Choroid plexus epithelial cell (primary cell): Measurements from ENCODE around the gene HOXA3.

ENCODE experiments used
- DNase-seq: peaks from one replicate; pipeline ENCODE4 v3.0.0-alpha.2; 2010; ENCODE audit warnings: low read depth
- H3K4me3 ChIP-seq: 2 replicates; pipeline ENCODE4 v1.5.1; 2011; ENCODE audit warnings: low read depth, mild to moderate bottlenecking, control low read depth, low read length, moderate library complexity
- CTCF ChIP-seq: conservative IDR thresholded peaks from 2 replicates; pipeline ENCODE4 v1.5.1; 2011; ENCODE audit warnings: low read depth, mild to moderate bottlenecking, control low read depth, inconsistent platforms, low read length, moderate library complexity

The HOXA3 gene

GRCh38 chr7:27113991-27114769, 38.2 kb downstream of the HOXA3 start:
- no peak overlapping the region for H3K4me3 ChIP-seq
- no peak for TF ChIP-seq CTCF
- DNase-seq = no peak

- no peak for DNase-seq
- no peak for TF ChIP-seq CTCF
- H3K4me3 ChIP-seq = no peak overlapping the region
Observed at GRCh38 chr7:27112955-27113949, 39.1 kb downstream of the HOXA3 start.

- TF ChIP-seq CTCF = no peak
- no peak for DNase-seq
- H3K4me3 ChIP-seq = no peak overlapping the region
Observed at GRCh38 chr7:27112361-27112760, 40.0 kb downstream of the HOXA3 start.

- DNase-seq = no peak
- no peak for TF ChIP-seq CTCF
- H3K4me3 ChIP-seq = no peak overlapping the region
Observed at GRCh38 chr7:27111751-27112277, 40.6 kb downstream of the HOXA3 start.

GRCh38 chr7:27111042-27111750, 41.2 kb downstream of the HOXA3 start:
- no peak for TF ChIP-seq CTCF
- no peak overlapping the region for H3K4me3 ChIP-seq

GRCh38 chr7:27110186-27111031, 42.0 kb downstream of the HOXA3 start:
- H3K4me3 ChIP-seq = no peak overlapping the region
- no peak for DNase-seq
- no peak for TF ChIP-seq CTCF

More at GRCh38 chr7:27111042-27111750, 41.2 kb downstream of the HOXA3 start:
- no peak for DNase-seq
